ENCODE data around the gene ADORA2B.

The ADORA2B gene

GRCh38 chr17:15957206-15957605 lies 12.3 kb downstream of the ADORA2B start:
- no peak overlapping the region for H3K27ac ChIP-seq (ENCODE audit: low read depth, low read length)
- no peaks in the 10 kb centered on the region for H3K79me2 ChIP-seq (ENCODE audit: control insufficient read depth, low read length)
- peaks cover 6% of the 10 kb centered on the region; the same call in 1 of the 2 replicates for H3K27me3 ChIP-seq (ENCODE audit: control insufficient read depth, low read length)
- TF ChIP-seq CTCF (IDR thresholded peaks at IDR 0.05; ENCODE audit: low read depth, low read length, poor library complexity, severe bottlenecking), result no peak
- no peak for TF ChIP-seq EZH2phosphoT487 (IDR thresholded peaks at IDR 0.05; ENCODE audit: borderline replicate concordance, low read length)
- H4K20me1 ChIP-seq (ENCODE audit: control insufficient read depth, insufficient read depth, low read depth, low read length), result no peaks in the 10 kb centered on the region
- H3K9me3 ChIP-seq (ENCODE audit: control insufficient read depth, insufficient read depth, low read length), result no peaks in the 10 kb centered on the region
- H3K4me2 ChIP-seq (ENCODE audit: low read length), result no peak overlapping the region
- no peaks in the 10 kb centered on the region for H3K9me2 ChIP-seq (replicated peaks; ENCODE audit: control insufficient read depth, low read length)
- H3K36me3 ChIP-seq (ENCODE audit: control insufficient read depth, low read length), result no peaks in the 10 kb centered on the region
- no peaks in the 10 kb centered on the region for H3K4me1 ChIP-seq (ENCODE audit: control insufficient read depth, low read length)
- no peak overlapping the region for H3K4me3 ChIP-seq (ENCODE audit: low read length)
- H3F3A ChIP-seq (ENCODE audit: control insufficient read depth, insufficient read depth), result no peaks in the 10 kb centered on the region

- H3K4me2 ChIP-seq (ENCODE audit: low read length), result no peak overlapping the region
These were observed 12.8 kb downstream of the ADORA2B start for GRCh38 chr17:15957608-15958307.

GRCh38 chr17:15958484-15958854 lies 13.5 kb downstream of the ADORA2B start:
- H3K27ac ChIP-seq (ENCODE audit: low read depth, low read length), result no peak overlapping the region
- no peaks in the 10 kb centered on the region for H3F3A ChIP-seq (ENCODE audit: control insufficient read depth, insufficient read depth)
- TF ChIP-seq EZH2phosphoT487 (IDR thresholded peaks at IDR 0.05; ENCODE audit: borderline replicate concordance, low read length) (no peak), CTCF (IDR thresholded peaks at IDR 0.05; ENCODE audit: low read depth, low read length, poor library complexity, severe bottlenecking) (no peak)
- H3K4me1 ChIP-seq (ENCODE audit: control insufficient read depth, low read length), result no peaks in the 10 kb centered on the region
- no peaks in the 10 kb centered on the region for H3K79me2 ChIP-seq (ENCODE audit: control insufficient read depth, low read length)
- no peak overlapping the region for H3K4me2 ChIP-seq (ENCODE audit: low read length)
- peaks cover 6% of the 10 kb centered on the region; the same call in 1 of the 2 replicates for H3K27me3 ChIP-seq (ENCODE audit: control insufficient read depth, low read length)
- no peaks in the 10 kb centered on the region for H3K9me2 ChIP-seq (replicated peaks; ENCODE audit: control insufficient read depth, low read length)
- H3K4me3 ChIP-seq (ENCODE audit: low read length), result no peak overlapping the region
- no peaks in the 10 kb centered on the region for H3K36me3 ChIP-seq (ENCODE audit: control insufficient read depth, low read length)
- H4K20me1 ChIP-seq (ENCODE audit: control insufficient read depth, insufficient read depth, low read depth, low read length), result no peaks in the 10 kb centered on the region
- no peaks in the 10 kb centered on the region for H3K9me3 ChIP-seq (ENCODE audit: control insufficient read depth, insufficient read depth, low read length)

More at GRCh38 chr17:15957608-15958307, 12.8 kb downstream of the ADORA2B start:
- Histone ChIP-seq H4K20me1 (ENCODE audit: control insufficient read depth, insufficient read depth, low read depth, low read length) (no peaks in the 10 kb centered on the region), H3K4me3 (ENCODE audit: low read length) (no peak overlapping the region), H3K79me2 (ENCODE audit: control insufficient read depth, low read length) (no peaks in the 10 kb centered on the region), H3K4me1 (ENCODE audit: control insufficient read depth, low read length) (no peaks in the 10 kb centered on the region), H3K36me3 (ENCODE audit: control insufficient read depth, low read length) (no peaks in the 10 kb centered on the region), H3K9me2 (replicated peaks; ENCODE audit: control insufficient read depth, low read length) (no peaks in the 10 kb centered on the region), H3K27ac (ENCODE audit: low read depth, low read length) (no peak overlapping the region), H3K9me3 (ENCODE audit: control insufficient read depth, insufficient read depth, low read length) (no peaks in the 10 kb centered on the region), H3K27me3 (ENCODE audit: control insufficient read depth, low read length) (peaks cover 6% of the 10 kb centered on the region; the same call in 1 of the 2 replicates), H3F3A (ENCODE audit: control insufficient read depth, insufficient read depth) (no peaks in the 10 kb centered on the region)
- TF ChIP-seq EZH2phosphoT487 (IDR thresholded peaks at IDR 0.05; ENCODE audit: borderline replicate concordance, low read length) (no peak), CTCF (IDR thresholded peaks at IDR 0.05; ENCODE audit: low read depth, low read length, poor library complexity, severe bottlenecking) (no peak)
